ENCODE data around the gene SAMD15.

SAMD15 gene

DNA sequence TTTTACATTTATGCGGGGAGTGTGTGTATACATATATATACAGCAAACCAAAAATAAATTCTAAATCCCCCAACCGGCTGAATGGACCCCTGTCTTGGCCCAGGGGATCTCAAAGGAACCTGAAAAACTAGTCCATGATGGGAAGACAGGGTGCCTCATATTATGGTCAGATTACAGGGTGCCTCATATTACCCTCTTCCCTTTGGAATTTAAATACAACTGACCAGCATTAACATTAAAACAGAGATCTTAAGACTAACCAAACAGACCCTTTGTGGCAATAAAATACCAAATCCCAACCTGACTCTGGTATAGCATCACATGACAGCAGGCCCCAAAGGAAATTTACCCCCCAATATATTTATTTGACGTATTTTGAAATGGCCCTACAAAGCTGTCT, 39.3 kb upstream of the SAMD15 start:
- H3K9ac ChIP-seq (ENCODE audit: low read length), result no peak overlapping the region
- no peak overlapping the region for H2AFZ ChIP-seq (ENCODE audit: low read depth, low read length, severe bottlenecking)
- H3K4me2 ChIP-seq (ENCODE audit: low read depth, low read length, poor library complexity, severe bottlenecking), result no peak overlapping the region

GRCh38 chr14:77338302-77338701, 38.9 kb upstream of the SAMD15 start:
- no peaks in the 10 kb centered on the region for H3K9me2 ChIP-seq (replicated peaks; ENCODE audit: insufficient read depth, low read length)
- H2AFZ ChIP-seq (ENCODE audit: low read depth, low read length, severe bottlenecking), result no peak overlapping the region
- H3K27ac ChIP-seq (ENCODE audit: low read depth, low read length), result no peak overlapping the region
- no peak for TF ChIP-seq CTCF (IDR thresholded peaks at IDR 0.05; ENCODE audit: insufficient read depth, low read length, poor library complexity, severe bottlenecking)
- no peak for TF ChIP-seq EZH2phosphoT487 (conservative IDR thresholded peaks at IDR 0.05; ENCODE audit: low read length)
- H3K79me2 ChIP-seq (ENCODE audit: insufficient read depth, low read length), result no peaks in the 10 kb centered on the region
- no peaks in the 10 kb centered on the region for H3K36me3 ChIP-seq (ENCODE audit: low read length)
- H3K9ac ChIP-seq (ENCODE audit: low read length), result no peak overlapping the region
- no peak overlapping the region for H3K4me2 ChIP-seq (ENCODE audit: low read depth, low read length, poor library complexity, severe bottlenecking)
- H3F3A ChIP-seq (ENCODE audit: insufficient read depth), result peaks cover 4% of the 10 kb centered on the region
- H4K20me1 ChIP-seq (ENCODE audit: low read depth, low read length), result no peaks in the 10 kb centered on the region
- no peak overlapping the region for H3K4me3 ChIP-seq (ENCODE audit: insufficient read depth, low read length, poor library complexity, severe bottlenecking)
- no peaks in the 10 kb centered on the region for H3K27me3 ChIP-seq (ENCODE audit: low read length)
- H3K9me3 ChIP-seq (ENCODE audit: insufficient read depth, low read length), result no peaks in the 10 kb centered on the region

More for the DNA sequence above, 39.3 kb upstream of the SAMD15 start:
- peaks cover 4% of the 10 kb centered on the region for H3F3A ChIP-seq (ENCODE audit: insufficient read depth)
- no peak overlapping the region for H3K27ac ChIP-seq (ENCODE audit: low read depth, low read length)
- no peak overlapping the region for H3K4me3 ChIP-seq (ENCODE audit: insufficient read depth, low read length, poor library complexity, severe bottlenecking)
- H3K9me3 ChIP-seq (ENCODE audit: insufficient read depth, low read length), result no peaks in the 10 kb centered on the region
- H3K9me2 ChIP-seq (replicated peaks; ENCODE audit: insufficient read depth, low read length), result no peaks in the 10 kb centered on the region
- H3K79me2 ChIP-seq (ENCODE audit: insufficient read depth, low read length), result no peaks in the 10 kb centered on the region
- no peaks in the 10 kb centered on the region for H3K27me3 ChIP-seq (ENCODE audit: low read length)
- H4K20me1 ChIP-seq (ENCODE audit: low read depth, low read length), result no peaks in the 10 kb centered on the region
- H3K36me3 ChIP-seq (ENCODE audit: low read length), result no peaks in the 10 kb centered on the region
- TF ChIP-seq CTCF (IDR thresholded peaks at IDR 0.05; ENCODE audit: insufficient read depth, low read length, poor library complexity, severe bottlenecking), result no peak
- no peak for TF ChIP-seq EZH2phosphoT487 (conservative IDR thresholded peaks at IDR 0.05; ENCODE audit: low read length)

GRCh38 chr14:77339407-77339806, 37.8 kb upstream of the SAMD15 start:
- no peaks in the 10 kb centered on the region for H3K9me3 ChIP-seq (ENCODE audit: insufficient read depth, low read length)
- peaks cover 2% of the 10 kb centered on the region for H3F3A ChIP-seq (ENCODE audit: insufficient read depth)
- H3K9ac ChIP-seq (ENCODE audit: low read length), result no peak overlapping the region
- no peak overlapping the region for H2AFZ ChIP-seq (ENCODE audit: low read depth, low read length, severe bottlenecking)
- TF ChIP-seq CTCF (IDR thresholded peaks at IDR 0.05; ENCODE audit: insufficient read depth, low read length, poor library complexity, severe bottlenecking) (no peak), EZH2phosphoT487 (conservative IDR thresholded peaks at IDR 0.05; ENCODE audit: low read length) (no peak)
- H3K4me3 ChIP-seq (ENCODE audit: insufficient read depth, low read length, poor library complexity, severe bottlenecking), result no peak overlapping the region
- no peak overlapping the region for H3K4me2 ChIP-seq (ENCODE audit: low read depth, low read length, poor library complexity, severe bottlenecking)
- H3K9me2 ChIP-seq (replicated peaks; ENCODE audit: insufficient read depth, low read length), result no peaks in the 10 kb centered on the region
- no peaks in the 10 kb centered on the region for H4K20me1 ChIP-seq (ENCODE audit: low read depth, low read length)
- H3K36me3 ChIP-seq (ENCODE audit: low read length), result no peaks in the 10 kb centered on the region
- H3K79me2 ChIP-seq (ENCODE audit: insufficient read depth, low read length), result no peaks in the 10 kb centered on the region
- H3K27me3 ChIP-seq (ENCODE audit: low read length), result no peaks in the 10 kb centered on the region
- H3K27ac ChIP-seq (ENCODE audit: low read depth, low read length), result no peak overlapping the region

Measured in SU-DHL-6 (cell line).